Suprapubic skin (tissue), 3 donors: ENCODE measurements around the gene SBSN.

Source experiments
- CTCF ChIP-seq, 2 donors: fragments of 200-600 bp in 1 of 2; fragments of 450-650 bp in 1 of 2; sonication (generic) in 1 of 2; IDR thresholded peaks; one replicate each; pipeline ENCODE4 v1.5.1; 2016 to 2019; ENCODE audit warnings: antibody characterized with exemption in 2 of 2, mild to moderate bottlenecking in 1 of 2, moderate library complexity in 1 of 2
- POLR2A ChIP-seq, 2 donors: fragments of 450-650 bp; IDR thresholded peaks; one replicate each; pipeline ENCODE4 v1.6.1; 2017; ENCODE audit warnings: antibody characterized with exemption in 2 of 2, mild to moderate bottlenecking in 2 of 2, moderate library complexity in 2 of 2

GRCh38 chr19:35531291-35531690, 3.2 kb upstream of the SBSN start:
- TF ChIP-seq CTCF (IDR thresholded peaks at IDR 0.05) (no peak), POLR2A (IDR thresholded peaks at IDR 0.05) (no peak)
